ENCODE measurements around the gene PPP1R27. TPM values are rescaled to one million over a fixed set of nuclear protein-coding genes. Genes with fewer than 3 reads are reported as not detected.
A peak's percentile ranks its signal among the peaks of the same experiment; 100 is the strongest.

Gene PPP1R27
- total RNA-seq: under 0.01 TPM in 1 of 2 replicates, not detected in the other
- not detected in 2 replicates for polyA plus RNA-seq
- not detected in 2 replicates for polyA plus RNA-seq (2012)
- polyA minus RNA-seq (ENCODE audit: low replicate concordance): not detected in 2 replicates

- H3K27me3 ChIP-seq (ENCODE audit: control insufficient read depth, insufficient read depth, low read length): no peaks in the 10 kb centered on the region
- H3K36me3 ChIP-seq (ENCODE audit: control insufficient read depth, insufficient read depth, low read length): no peaks in the 10 kb centered on the region
- no peak within 1 kb of the TSS for H2AFZ ChIP-seq (ENCODE audit: low read length)
- no peak for DNase-seq (ENCODE audit: low read depth in 2 of 2)
- TF ChIP-seq CTCF (conservative IDR thresholded peaks at IDR 0.05 in 1 of 2, IDR thresholded peaks at IDR 0.05 in 1 of 2; ENCODE audit: low read depth in 1 of 2, low read length in 2 of 2) (no peak), EZH2 (IDR thresholded peaks at IDR 0.05; ENCODE audit: low read length, missing control alignments) (no peak)
- H3K79me2 ChIP-seq (ENCODE audit: control insufficient read depth, insufficient read depth, low read length): peaks cover 15% of the 10 kb centered on the region
- peak within 1 kb of the TSS; percentile 94 for H3K4me2 ChIP-seq (ENCODE audit: extremely low read depth, insufficient read depth, low read length)
- H3K27ac ChIP-seq (ENCODE audit: insufficient read depth, low read length): peak within 1 kb of the TSS; percentile 95
- peaks cover 7% of the 10 kb centered on the region for H3K4me1 ChIP-seq (ENCODE audit: control insufficient read depth, extremely low read depth, insufficient read depth, low read length)
- H4K20me1 ChIP-seq (ENCODE audit: control insufficient read depth, extremely low read depth, insufficient read depth, low read length): no peaks in the 10 kb centered on the region
- peak within 1 kb of the TSS; percentile 74 to 80 (median 76) for H3K4me3 ChIP-seq (replicated peaks in 1 of 4; ENCODE audit: control extremely low read depth in 1 of 4, insufficient read depth in 1 of 4, low read depth in 3 of 4, low read length in 4 of 4)
- peak within 1 kb of the TSS; percentile 94 for H3K9ac ChIP-seq (ENCODE audit: insufficient read depth, low read length)
- no peaks in the 10 kb centered on the region for H3K9me3 ChIP-seq (ENCODE audit: control insufficient read depth, insufficient read depth, low read depth, low read length)
These were observed at the start of gene PPP1R27 for GRCh38 chr17:81834831-81835267. PPP1R27 (minus strand) TSS chr17:81835050; CDS start chr17:81834953, 97 bp downstream.

- DNase-seq (ENCODE audit: low read depth in 2 of 2): peak in 1 of 2 donors; percentile 50
- Histone ChIP-seq H3K9ac (ENCODE audit: insufficient read depth, low read length) (no peak overlapping the region), H2AFZ (ENCODE audit: low read length) (no peak overlapping the region), H4K20me1 (ENCODE audit: control insufficient read depth, extremely low read depth, insufficient read depth, low read length) (no peaks in the 10 kb centered on the region), H3K79me2 (ENCODE audit: control insufficient read depth, insufficient read depth, low read length) (peaks cover 33% of the 10 kb centered on the region), H3K4me2 (ENCODE audit: extremely low read depth, insufficient read depth, low read length) (no peak overlapping the region), H3K4me3 (replicated peaks in 1 of 4; ENCODE audit: control extremely low read depth in 1 of 4, insufficient read depth in 1 of 4, low read depth in 3 of 4, low read length in 4 of 4) (no peak overlapping the region), H3K36me3 (ENCODE audit: control insufficient read depth, insufficient read depth, low read length) (peaks cover 32% of the 10 kb centered on the region), H3K27me3 (ENCODE audit: control insufficient read depth, insufficient read depth, low read length) (no peaks in the 10 kb centered on the region), H3K4me1 (ENCODE audit: control insufficient read depth, extremely low read depth, insufficient read depth, low read length) (peaks cover 11% of the 10 kb centered on the region), H3K9me3 (ENCODE audit: control insufficient read depth, insufficient read depth, low read depth, low read length) (no peaks in the 10 kb centered on the region), H3K27ac (ENCODE audit: insufficient read depth, low read length) (no peak overlapping the region)
- no peak for TF ChIP-seq EZH2 (IDR thresholded peaks at IDR 0.05; ENCODE audit: low read length, missing control alignments)
These were observed 49.7 kb upstream of the PPP1R27 start for GRCh38 chr17:81884520-81884919.

- no peaks in the 10 kb centered on the region for H3K9me3 ChIP-seq (ENCODE audit: control insufficient read depth, insufficient read depth, low read depth, low read length)
- no peak overlapping the region for H3K4me2 ChIP-seq (ENCODE audit: extremely low read depth, insufficient read depth, low read length)
- no peak overlapping the region for H2AFZ ChIP-seq (ENCODE audit: low read length)
- no peaks in the 10 kb centered on the region for H4K20me1 ChIP-seq (ENCODE audit: control insufficient read depth, extremely low read depth, insufficient read depth, low read length)
- H3K27ac ChIP-seq (ENCODE audit: insufficient read depth, low read length): no peak overlapping the region
- no peak overlapping the region for H3K9ac ChIP-seq (ENCODE audit: insufficient read depth, low read length)
- no peaks in the 10 kb centered on the region for H3K79me2 ChIP-seq (ENCODE audit: control insufficient read depth, insufficient read depth, low read length)
- peaks cover 4% of the 10 kb centered on the region for H3K36me3 ChIP-seq (ENCODE audit: control insufficient read depth, insufficient read depth, low read length)
- no peak for DNase-seq (ENCODE audit: low read depth in 2 of 2)
- no peaks in the 10 kb centered on the region for H3K4me1 ChIP-seq (ENCODE audit: control insufficient read depth, extremely low read depth, insufficient read depth, low read length)
- no peak for TF ChIP-seq EZH2 (IDR thresholded peaks at IDR 0.05; ENCODE audit: low read length, missing control alignments)
- no peak for TF ChIP-seq CTCF (conservative IDR thresholded peaks at IDR 0.05 in 1 of 2, IDR thresholded peaks at IDR 0.05 in 1 of 2; ENCODE audit: low read depth in 1 of 2, low read length in 2 of 2)
- no peak overlapping the region for H3K4me3 ChIP-seq (replicated peaks in 1 of 4; ENCODE audit: control extremely low read depth in 1 of 4, insufficient read depth in 1 of 4, low read depth in 3 of 4, low read length in 4 of 4)
- no peaks in the 10 kb centered on the region for H3K27me3 ChIP-seq (ENCODE audit: control insufficient read depth, insufficient read depth, low read length)
These were observed 44.3 kb upstream of the PPP1R27 start for GRCh38 chr17:81879121-81879520.
